GM12891 (cell line): ENCODE results near the gene KRT76.

Source experiments
- POLR2A ChIP-seq: IDR thresholded peaks from 2 replicates; pipeline ENCODE4 v1.6.1; 2011; ENCODE audit warnings: low read depth, low read length, control low read depth
- POLR2AphosphoS5 ChIP-seq: IDR thresholded peaks from 2 replicates; pipeline ENCODE4 v1.6.1; 2011; ENCODE audit warnings: low read depth, low read length, control low read depth
- TAF1 ChIP-seq: IDR thresholded peaks from 2 replicates; pipeline ENCODE4 v1.6.1; 2011; ENCODE audit warnings: low read depth, low read length, control low read depth

GRCh38 chr12:52722680-52723079 lies 54.5 kb downstream of the KRT76 start:
- TF ChIP-seq POLR2A (no peak), POLR2AphosphoS5 (no peak), TAF1 (no peak)
